Neuronal stem cell (in vitro differentiated cells): ENCODE measurements around the gene GDI1.

Experiments used
- DNase-seq: peaks from one replicate; pipeline ENCODE4 v3.0.0-alpha.2; 2013; ENCODE audit warnings: low spot score
- H2AFZ ChIP-seq: one replicate; pipeline ENCODE4 v1.6.1; 2013; ENCODE audit warnings: mild to moderate bottlenecking, low read length, inconsistent platforms
- H2AK5ac ChIP-seq: 2 replicates; pipeline ENCODE4 v1.6.1; 2013; ENCODE audit warnings: low read depth, mild to moderate bottlenecking, inconsistent platforms, low read length, moderate library complexity, mixed read lengths
- H2BK120ac ChIP-seq: 2 replicates; pipeline ENCODE4 v1.6.1; 2013; ENCODE audit warnings: low read depth, mild to moderate bottlenecking, inconsistent platforms, low read length, moderate library complexity, mixed read lengths
- H2BK12ac ChIP-seq: one replicate; pipeline ENCODE4 v1.6.1; 2013; ENCODE audit warnings: low read length, inconsistent platforms
- H2BK15ac ChIP-seq: 2 replicates; pipeline ENCODE4 v1.6.1; 2013; ENCODE audit warnings: mild to moderate bottlenecking, low read length, inconsistent platforms, mixed read lengths
- H2BK5ac ChIP-seq: one replicate; pipeline ENCODE4 v1.6.1; 2013; ENCODE audit warnings: inconsistent platforms, mild to moderate bottlenecking, low read length, moderate library complexity
- H3K14ac ChIP-seq: one replicate; pipeline ENCODE4 v1.6.1; 2013; ENCODE audit warnings: low read length, inconsistent platforms
- H3K18ac ChIP-seq: 2 replicates; pipeline ENCODE4 v1.6.1; 2013; ENCODE audit warnings: low read length, inconsistent platforms
- H3K23ac ChIP-seq: 2 replicates; pipeline ENCODE4 v1.6.1; 2013; ENCODE audit warnings: low read depth, mild to moderate bottlenecking, mixed read lengths, low read length, inconsistent platforms; ENCODE audit not compliant: poor library complexity
- H3K27ac ChIP-seq: replicated peaks from 3 replicates; pipeline ENCODE4 v1.5.1; 2013; ENCODE audit warnings: low read length, inconsistent platforms
- H3K27me3 ChIP-seq, 3 experiments: 2 replicates each; pipeline ENCODE4 v1.6.1; 2013; ENCODE audit warnings: low read length in 3 of 3, mild to moderate bottlenecking in 2 of 3, inconsistent platforms in 1 of 3, low read depth in 1 of 3, mixed read lengths in 1 of 3, moderate library complexity in 1 of 3; ENCODE audit not compliant: control insufficient read depth in 3 of 3, insufficient read depth in 3 of 3
- H3K36me3 ChIP-seq, 2 donors: replicated peaks in 1 of 2; 2 replicates each; pipeline ENCODE4 v1.6.1; 2013; ENCODE audit warnings: low read length in 2 of 2; ENCODE audit not compliant: control insufficient read depth in 2 of 2, insufficient read depth in 2 of 2
- H3K4ac ChIP-seq: 2 replicates; pipeline ENCODE4 v1.6.1; 2013; ENCODE audit warnings: inconsistent platforms, mild to moderate bottlenecking, low read length, moderate library complexity
- H3K4me1 ChIP-seq, 2 donors: 1 replicate in 1 of 2; 2 replicates in 1 of 2; pipeline ENCODE4 v1.6.1; 2013; ENCODE audit warnings: low read length in 2 of 2, low read depth in 1 of 2; ENCODE audit not compliant: control insufficient read depth in 2 of 2, insufficient read depth in 1 of 2
- H3K4me2 ChIP-seq: one replicate; pipeline ENCODE4 v1.6.1; 2013; ENCODE audit warnings: mild to moderate bottlenecking, low read length, inconsistent platforms; ENCODE audit not compliant: insufficient read depth, poor library complexity, severe bottlenecking
- H3K4me3 ChIP-seq, 2 donors: 2 replicates each; pipeline ENCODE4 v1.5.1; 2013; ENCODE audit warnings: low read length in 2 of 2, mild to moderate bottlenecking in 2 of 2, inconsistent platforms in 1 of 2, moderate library complexity in 1 of 2
- H3K79me1 ChIP-seq: one replicate; pipeline ENCODE4 v1.6.1; 2013; ENCODE audit warnings: low read depth, mild to moderate bottlenecking, inconsistent platforms, low read length, moderate library complexity
- H3K9ac ChIP-seq: one replicate; pipeline ENCODE4 v1.6.1; 2013; ENCODE audit warnings: mild to moderate bottlenecking, low read depth, low read length, inconsistent platforms; ENCODE audit not compliant: poor library complexity
- H3K9me3 ChIP-seq, 2 donors: replicated peaks in 1 of 2; 2 replicates each; pipeline versions ENCODE3 to v1.6.1; 2013; ENCODE audit warnings: low read length in 2 of 2, mild to moderate bottlenecking in 2 of 2, inconsistent platforms in 1 of 2, low read depth in 1 of 2, mixed read lengths in 1 of 2, moderate library complexity in 1 of 2; ENCODE audit not compliant: control insufficient read depth in 2 of 2, insufficient read depth in 1 of 2
- H4K8ac ChIP-seq: one replicate; pipeline ENCODE4 v1.6.1; 2013; ENCODE audit warnings: low read depth, mild to moderate bottlenecking, inconsistent platforms, low read length, moderate library complexity
- H4K91ac ChIP-seq: one replicate; pipeline ENCODE4 v1.6.1; 2013; ENCODE audit warnings: low read length, low read depth, mild to moderate bottlenecking, inconsistent platforms; ENCODE audit not compliant: poor library complexity
- WGBS, 2 donors: extraction: QIAGEN DNeasy Blood & Tissue Kit; methylation state at CpG; one replicate each; pipeline ENCODE4 v1.1.7; 2013; ENCODE audit warnings: missing lambda C conversion rate in 2 of 2, mixed read lengths in 1 of 2; ENCODE audit not compliant: insufficient read length in 2 of 2, insufficient replicate concordance in 1 of 2; ENCODE audit errors: extremely low coverage in 2 of 2; 5-methylcytosine and 5-hydroxymethylcytosine counted together

GDI1 gene

DNA sequence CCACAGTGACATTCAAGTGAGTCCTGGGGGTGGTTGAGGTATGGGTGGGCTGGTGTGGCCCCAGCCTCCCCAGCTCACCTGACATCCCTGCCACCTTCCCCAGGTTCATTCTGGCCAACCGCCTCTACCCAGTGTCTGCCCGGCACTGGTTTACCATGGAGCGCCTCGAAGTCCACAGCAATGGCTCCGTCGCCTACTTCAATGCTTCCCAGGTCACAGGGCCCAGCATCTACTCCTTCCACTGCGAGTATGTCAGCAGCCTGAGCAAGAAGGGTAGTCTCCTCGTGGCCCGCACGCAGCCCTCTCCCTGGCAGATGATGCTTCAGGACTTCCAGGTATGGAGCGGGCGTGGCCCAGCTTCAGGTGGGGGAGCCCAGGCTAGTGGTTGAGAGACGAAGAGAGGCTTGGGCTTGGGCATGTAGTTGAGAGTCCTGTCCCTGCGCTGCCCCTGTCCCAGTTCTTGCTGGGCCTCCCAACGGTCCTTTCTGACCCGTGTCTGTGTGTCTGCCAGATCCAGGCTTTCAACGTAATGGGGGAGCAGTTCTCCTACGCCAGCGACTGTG, 1.7 kb upstream of the GDI1 start:
- WGBS, 2 donors = no CpG with 5 or more reads among the region's 19 CpGs
- no peak overlapping the region for H2BK15ac ChIP-seq
- H4K91ac ChIP-seq = no peak overlapping the region
- H3K23ac ChIP-seq = no peak overlapping the region
- H2BK120ac ChIP-seq = no peak overlapping the region
- H3K4me1 ChIP-seq = peaks cover 7% of the 10 kb centered on the region in 2 donors
- H3K27ac ChIP-seq = no peak overlapping the region
- H3K9me3 ChIP-seq = no peaks in the 10 kb centered on the region
- H3K4me3 ChIP-seq = no peak overlapping the region
- no peak overlapping the region for H2AK5ac ChIP-seq
- no peaks in the 10 kb centered on the region for H3K27me3 ChIP-seq
- no peak overlapping the region for H3K9ac ChIP-seq
- no peak for DNase-seq
- peaks cover 18 to 77% of the 10 kb centered on the region in 2 donors for H3K36me3 ChIP-seq
- H3K14ac ChIP-seq = no peak overlapping the region
- no peak overlapping the region for H2BK5ac ChIP-seq
- H2BK12ac ChIP-seq = no peak overlapping the region
- H3K4ac ChIP-seq = no peak overlapping the region
- no peak overlapping the region for H4K8ac ChIP-seq
- H3K18ac ChIP-seq = no peak overlapping the region
- peaks cover 15% of the 10 kb centered on the region for H3K79me1 ChIP-seq
- H2AFZ ChIP-seq = no peak overlapping the region
- H3K4me2 ChIP-seq = no peak overlapping the region

DNA sequence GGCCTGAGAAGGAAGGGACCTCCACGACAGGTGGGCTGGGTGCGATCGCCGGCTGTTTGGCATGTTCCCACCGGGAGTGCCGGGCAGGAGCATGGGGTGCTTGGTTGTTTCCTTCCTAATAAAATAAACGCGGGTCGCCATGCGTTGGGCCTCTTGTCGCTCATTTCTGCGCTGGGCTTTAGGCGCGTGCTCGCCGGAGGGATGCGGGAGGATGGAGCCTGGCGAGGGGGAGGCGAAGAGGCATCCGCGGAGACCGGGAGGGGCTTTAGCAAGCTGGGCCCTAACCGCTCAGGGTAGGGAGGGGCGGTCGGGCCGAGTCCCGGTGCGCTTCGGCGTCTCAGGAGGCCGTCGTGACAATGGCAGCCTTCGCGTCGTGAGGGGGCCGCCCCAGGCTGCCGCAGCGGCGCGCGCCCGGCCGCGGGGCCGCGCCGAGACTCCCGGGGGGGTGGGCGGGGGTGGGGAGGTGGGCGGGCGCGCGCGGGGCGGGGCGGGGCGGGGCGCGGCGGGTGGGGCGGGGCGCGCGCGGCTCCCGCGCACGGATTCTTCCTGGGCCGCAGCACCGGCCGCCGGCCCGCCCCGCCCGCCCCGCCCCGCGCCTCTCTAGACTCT, 476 bp upstream of the GDI1 start:
- Histone ChIP-seq H3K27me3 (no peaks in the 10 kb centered on the region), H3K4ac (no peak overlapping the region), H3K4me2 (peak overlapping the region; percentile 45), H3K79me1 (peaks cover 14% of the 10 kb centered on the region), H3K14ac (no peak overlapping the region), H3K4me3 (peak overlapping the region; percentile 91 to 98), H3K27ac (peak overlapping the region; percentile 59), H2AFZ (peak overlapping the region; percentile 80), H2BK120ac (peak overlapping the region; percentile 81), H2BK15ac (no peak overlapping the region), H3K18ac (peak overlapping the region; percentile 94), H2BK5ac (peak overlapping the region; percentile 53), H3K9me3 (no peaks in the 10 kb centered on the region), H3K9ac (peak overlapping the region; percentile 94), H3K36me3 (peaks cover 23 to 83% of the 10 kb centered on the region in 2 donors), H3K23ac (no peak overlapping the region), H4K91ac (no peak overlapping the region), H4K8ac (no peak overlapping the region), H3K4me1 (peaks cover 7% of the 10 kb centered on the region in 2 donors), H2BK12ac (no peak overlapping the region), H2AK5ac (no peak overlapping the region)
- WGBS, 2 donors = no CpG with 5 or more reads among the region's 78 CpGs
- no peak for DNase-seq

GRCh38 chrX:154437971-154438893, 1.3 kb downstream of the GDI1 start:
- H3K9ac ChIP-seq = peak overlapping the region; percentile 81
- no peak overlapping the region for H2BK12ac ChIP-seq
- no peak overlapping the region for H3K18ac ChIP-seq
- no peak overlapping the region for H3K23ac ChIP-seq
- peak overlapping the region; percentile 53 for H2BK5ac ChIP-seq
- no CpG with 5 or more reads among the region's 28 CpGs for WGBS, 2 donors
- no peaks in the 10 kb centered on the region for H3K9me3 ChIP-seq
- H3K4me1 ChIP-seq = peaks cover 7% of the 10 kb centered on the region in 2 donors
- no peak overlapping the region for H4K91ac ChIP-seq
- H3K4me2 ChIP-seq = peak overlapping the region; percentile 60
- no peak overlapping the region for H3K4ac ChIP-seq
- no peak for DNase-seq
- H4K8ac ChIP-seq = no peak overlapping the region
- H2AK5ac ChIP-seq = no peak overlapping the region
- peaks cover 30 to 79% of the 10 kb centered on the region in 2 donors for H3K36me3 ChIP-seq
- no peaks in the 10 kb centered on the region for H3K27me3 ChIP-seq
- no peak overlapping the region for H3K14ac ChIP-seq
- H2AFZ ChIP-seq = no peak overlapping the region
- peak overlapping the region; percentile 91 to 98 for H3K4me3 ChIP-seq
- peaks cover 10% of the 10 kb centered on the region for H3K79me1 ChIP-seq
- H2BK15ac ChIP-seq = no peak overlapping the region
- H3K27ac ChIP-seq = no peak overlapping the region
- H2BK120ac ChIP-seq = no peak overlapping the region

GRCh38 chrX:154439841-154440240, 2.9 kb downstream of the GDI1 start:
- H2AFZ ChIP-seq = no peak overlapping the region
- H3K4me1 ChIP-seq = peaks cover 7 to 10% of the 10 kb centered on the region in 2 donors
- H3K23ac ChIP-seq = no peak overlapping the region
- H3K79me1 ChIP-seq = peaks cover 13% of the 10 kb centered on the region
- no CpG with 5 or more reads among the region's 18 CpGs for WGBS, 2 donors
- DNase-seq = no peak
- no peak overlapping the region for H3K18ac ChIP-seq
- H2BK12ac ChIP-seq = no peak overlapping the region
- H3K4ac ChIP-seq = no peak overlapping the region
- no peak overlapping the region for H2BK5ac ChIP-seq
- no peak overlapping the region for H3K27ac ChIP-seq
- H2BK120ac ChIP-seq = no peak overlapping the region
- H2BK15ac ChIP-seq = no peak overlapping the region
- H3K4me2 ChIP-seq = no peak overlapping the region
- H4K8ac ChIP-seq = no peak overlapping the region
- H3K14ac ChIP-seq = no peak overlapping the region
- H4K91ac ChIP-seq = no peak overlapping the region
- H3K9me3 ChIP-seq = no peaks in the 10 kb centered on the region
- H3K36me3 ChIP-seq = peaks cover 23 to 63% of the 10 kb centered on the region in 2 donors
- H3K9ac ChIP-seq = no peak overlapping the region
- H3K4me3 ChIP-seq = no peak overlapping the region
- H2AK5ac ChIP-seq = no peak overlapping the region
- H3K27me3 ChIP-seq = no peaks in the 10 kb centered on the region
